H9 (cell line): ENCODE results near the gene PRDX2. TPM values are rescaled to one million over a fixed set of nuclear protein-coding genes. Genes with fewer than 3 reads are reported as not detected.

ENCODE experiments used
- DNase-seq: peaks from one replicate; pipeline ENCODE4 v3.0.0-alpha.2; 2017
- H2AFZ ChIP-seq: one replicate; pipeline ENCODE4 v1.6.1; 2013; ENCODE audit warnings: mild to moderate bottlenecking, low read length, control low read depth, moderate library complexity
- H2AK5ac ChIP-seq: 2 replicates; pipeline ENCODE4 v1.6.1; 2013; ENCODE audit warnings: low read length, control low read depth, mixed read lengths; ENCODE audit not compliant: insufficient read length
- H2BK120ac ChIP-seq: one replicate; pipeline ENCODE4 v1.6.1; 2013; ENCODE audit warnings: low read depth, mild to moderate bottlenecking, low read length, control low read depth, inconsistent platforms; ENCODE audit not compliant: poor library complexity, severe bottlenecking
- H2BK12ac ChIP-seq: 2 replicates; pipeline ENCODE4 v1.6.1; 2013; ENCODE audit warnings: low read length, control low read depth, mixed read lengths, low read depth; ENCODE audit not compliant: insufficient read length
- H2BK15ac ChIP-seq: 2 replicates; pipeline ENCODE4 v1.6.1; 2013; ENCODE audit warnings: low read depth, low read length, control low read depth
- H2BK20ac ChIP-seq: one replicate; pipeline ENCODE4 v1.6.1; 2013; ENCODE audit warnings: low read depth, mild to moderate bottlenecking, low read length, control low read depth, inconsistent platforms; ENCODE audit not compliant: poor library complexity, severe bottlenecking
- H2BK5ac ChIP-seq: 2 replicates; pipeline ENCODE4 v1.6.1; 2013; ENCODE audit warnings: low read length, control low read depth, mixed read lengths; ENCODE audit not compliant: insufficient read length
- H3K14ac ChIP-seq: 2 replicates; pipeline ENCODE4 v1.6.1; 2013; ENCODE audit warnings: low read length, control low read depth; ENCODE audit not compliant: insufficient read depth
- H3K18ac ChIP-seq: 2 replicates; pipeline ENCODE4 v1.6.1; 2013; ENCODE audit warnings: low read depth, mild to moderate bottlenecking, mixed read lengths, low read length, control low read depth; ENCODE audit not compliant: insufficient read length
- H3K23ac ChIP-seq: 2 replicates; pipeline ENCODE4 v1.6.1; 2013; ENCODE audit warnings: low read length, control low read depth, mixed read lengths, low read depth; ENCODE audit not compliant: insufficient read length
- H3K23me2 ChIP-seq: 2 replicates; pipeline ENCODE4 v1.6.1; 2013; ENCODE audit warnings: low read depth, mild to moderate bottlenecking, mixed read lengths, low read length, control low read depth; ENCODE audit not compliant: insufficient read length, poor library complexity, severe bottlenecking
- H3K27ac ChIP-seq: 2 replicates; pipeline ENCODE4 v1.5.1; 2013; ENCODE audit warnings: low read length, control low read depth, mixed read lengths, low read depth; ENCODE audit not compliant: insufficient read length
- H3K27me3 ChIP-seq: 2 replicates; pipeline ENCODE4 v1.6.1; 2013; ENCODE audit warnings: low read length, control low read depth, inconsistent platforms; ENCODE audit not compliant: insufficient read depth
- H3K4ac ChIP-seq: 2 replicates; pipeline ENCODE4 v1.6.1; 2013; ENCODE audit warnings: low read depth, mild to moderate bottlenecking, control low read depth, inconsistent platforms, low read length, moderate library complexity
- H3K4me1 ChIP-seq: 2 replicates; pipeline ENCODE4 v1.6.1; 2013; ENCODE audit warnings: low read length, control low read depth, inconsistent platforms; ENCODE audit not compliant: insufficient read depth
- H3K4me2 ChIP-seq: 2 replicates; pipeline ENCODE4 v1.6.1; 2013; ENCODE audit warnings: low read length, control low read depth, mixed read lengths; ENCODE audit not compliant: insufficient read length, insufficient read depth
- H3K56ac ChIP-seq: 2 replicates; pipeline ENCODE4 v1.6.1; 2013; ENCODE audit warnings: low read depth, mild to moderate bottlenecking, mixed read lengths, low read length, control low read depth; ENCODE audit not compliant: insufficient read length
- H3K79me1 ChIP-seq: 2 replicates; pipeline ENCODE4 v1.6.1; 2013; ENCODE audit warnings: low read depth, mild to moderate bottlenecking, moderate library complexity, low read length, control low read depth, inconsistent platforms; ENCODE audit not compliant: insufficient read depth, poor library complexity, severe bottlenecking
- H3K79me2 ChIP-seq: 2 replicates; pipeline ENCODE4 v1.6.1; 2013; ENCODE audit warnings: low read length, control low read depth, inconsistent platforms; ENCODE audit not compliant: insufficient read depth
- H3K9ac ChIP-seq: 2 replicates; pipeline ENCODE4 v1.6.1; 2013; ENCODE audit warnings: low read length, control low read depth, mixed read lengths; ENCODE audit not compliant: insufficient read length; ENCODE audit errors: extremely low read depth
- H3K9me3 ChIP-seq: one replicate; pipeline ENCODE4 v1.6.1; 2013; ENCODE audit warnings: low read depth, low read length, inconsistent platforms; ENCODE audit not compliant: control insufficient read depth
- H3T11ph ChIP-seq: one replicate; pipeline ENCODE4 v1.6.1; 2013; ENCODE audit warnings: mild to moderate bottlenecking, low read length, control low read depth, inconsistent platforms
- H4K20me1 ChIP-seq: one replicate; pipeline ENCODE4 v1.6.1; 2013; ENCODE audit not compliant: control insufficient read depth, insufficient read length, insufficient read depth
- H4K5ac ChIP-seq: 2 replicates; pipeline ENCODE4 v1.6.1; 2013; ENCODE audit warnings: low read depth, mild to moderate bottlenecking, mixed read lengths, low read length, control low read depth; ENCODE audit not compliant: insufficient read length
- H4K8ac ChIP-seq: replicated peaks from 2 replicates; pipeline ENCODE4 v1.6.1; 2013; ENCODE audit warnings: low read length, control low read depth, mixed read lengths, low read depth; ENCODE audit not compliant: insufficient read length
- H4K91ac ChIP-seq: 2 replicates; pipeline ENCODE4 v1.6.1; 2013; ENCODE audit warnings: low read depth, mild to moderate bottlenecking, moderate library complexity, mixed read lengths, low read length, control low read depth; ENCODE audit not compliant: insufficient read length
- H3K27ac Mint-ChIP-seq, 3 experiments: 2 replicates in 2 of 3; 3 replicates in 1 of 3; pipeline ENCODE4 v1.8.0; 2020 to 2021; ENCODE audit warnings: mixed read lengths in 3 of 3, mild to moderate bottlenecking in 1 of 3, moderate library complexity in 1 of 3
- H3K27me3 Mint-ChIP-seq: 2 replicates; pipeline ENCODE4 v1.8.0; 2021; ENCODE audit warnings: low read depth, mild to moderate bottlenecking, moderate library complexity, mixed read lengths
- H3K36me3 Mint-ChIP-seq, 3 experiments: 2 replicates in 2 of 3; 3 replicates in 1 of 3; pipeline ENCODE4 v1.8.0; 2020 to 2021; ENCODE audit warnings: low read depth in 3 of 3, mixed read lengths in 3 of 3; ENCODE audit not compliant: insufficient read depth in 1 of 3
- H3K4me1 Mint-ChIP-seq, 2 experiments: 2 replicates each; pipeline ENCODE4 v1.8.0; 2020; ENCODE audit warnings: mixed read lengths in 2 of 2
- H3K4me3 Mint-ChIP-seq, 2 experiments: 2 replicates in 1 of 2; 3 replicates in 1 of 2; pipeline ENCODE4 v1.8.0; 2020 to 2021; ENCODE audit warnings: mild to moderate bottlenecking in 2 of 2, mixed read lengths in 2 of 2, moderate library complexity in 1 of 2
- H3K9me3 Mint-ChIP-seq, 2 experiments: 2 replicates in 1 of 2; 3 replicates in 1 of 2; pipeline ENCODE4 v1.8.0; 2020; ENCODE audit warnings: mild to moderate bottlenecking in 2 of 2, mixed read lengths in 2 of 2, moderate library complexity in 1 of 2
- WGBS: extraction: QIAGEN DNeasy Blood & Tissue Kit; methylation state at CpG from one replicate; pipeline ENCODE4 v1.1.7; 2013; ENCODE audit warnings: missing lambda C conversion rate, low lambda C conversion rate, mixed read lengths; ENCODE audit not compliant: insufficient read length; ENCODE audit errors: extremely low coverage; 5-methylcytosine and 5-hydroxymethylcytosine counted together
- total RNA-seq: library from RNA; stranded (reverse); gene quantifications from 2 replicates; pipeline ENCODE4 v1.2.1, GENCODE V29; 2021
- TF ChIP-seq, protein P1 (sequence below): fragments of 200-600 bp; sonication (generic); conservative IDR thresholded peaks from 3 replicates; pipeline ENCODE4 v1.8.0; 2021; ENCODE audit warnings: antibody characterized with exemption, mild to moderate bottlenecking

PRDX2 gene
- total RNA-seq, 1 experiment from 2014 or later, result 468 TPM

GRCh38 chr19:12786141-12786870, 15.3 kb downstream of the PRDX2 start:
- H2BK120ac ChIP-seq, result no peak overlapping the region
- peaks cover 27% of the 10 kb centered on the region for H3K23me2 ChIP-seq
- Mint-ChIP-seq H3K4me1 (peaks cover 28 to 32% of the 10 kb centered on the region in 2 experiments), H3K27ac (no peak overlapping the region), H3K36me3 (no peaks in the 10 kb centered on the region), H3K27me3 (peaks cover 6% of the 10 kb centered on the region), H3K9me3 (no peaks in the 10 kb centered on the region), H3K4me3 (no peak overlapping the region)
- no CpG with 5 or more reads among the region's 18 CpGs for WGBS
- H2AK5ac ChIP-seq, result no peak overlapping the region
- H3T11ph ChIP-seq, result no peak overlapping the region
- H3K79me2 ChIP-seq, result no peaks in the 10 kb centered on the region
- no peak overlapping the region for H2BK15ac ChIP-seq
- no peak overlapping the region for H2BK5ac ChIP-seq
- no peak for DNase-seq
- no peak overlapping the region for H3K56ac ChIP-seq
- no peaks in the 10 kb centered on the region for H3K79me1 ChIP-seq
- no peak overlapping the region for H3K9ac ChIP-seq
- H3K4me1 ChIP-seq, result peaks cover 6% of the 10 kb centered on the region
- H3K27me3 ChIP-seq, result no peaks in the 10 kb centered on the region; the same call in 1 of the 2 replicates
- no peak overlapping the region for H3K4ac ChIP-seq
- H2BK12ac ChIP-seq, result no peak overlapping the region
- no peak overlapping the region for H4K91ac ChIP-seq
- H3K14ac ChIP-seq, result no peak overlapping the region; the same call in 1 of the 2 replicates
- H3K4me2 ChIP-seq, result no peak overlapping the region
- H2BK20ac ChIP-seq, result no peak overlapping the region
- H3K18ac ChIP-seq, result no peak overlapping the region
- H3K27ac ChIP-seq, result no peak overlapping the region
- H4K8ac ChIP-seq, result no peak overlapping the region
- no peaks in the 10 kb centered on the region for H3K9me3 ChIP-seq
- no peak overlapping the region for H3K23ac ChIP-seq
- no peaks in the 10 kb centered on the region for H4K20me1 ChIP-seq
- TF ChIP-seq, protein P1, sequence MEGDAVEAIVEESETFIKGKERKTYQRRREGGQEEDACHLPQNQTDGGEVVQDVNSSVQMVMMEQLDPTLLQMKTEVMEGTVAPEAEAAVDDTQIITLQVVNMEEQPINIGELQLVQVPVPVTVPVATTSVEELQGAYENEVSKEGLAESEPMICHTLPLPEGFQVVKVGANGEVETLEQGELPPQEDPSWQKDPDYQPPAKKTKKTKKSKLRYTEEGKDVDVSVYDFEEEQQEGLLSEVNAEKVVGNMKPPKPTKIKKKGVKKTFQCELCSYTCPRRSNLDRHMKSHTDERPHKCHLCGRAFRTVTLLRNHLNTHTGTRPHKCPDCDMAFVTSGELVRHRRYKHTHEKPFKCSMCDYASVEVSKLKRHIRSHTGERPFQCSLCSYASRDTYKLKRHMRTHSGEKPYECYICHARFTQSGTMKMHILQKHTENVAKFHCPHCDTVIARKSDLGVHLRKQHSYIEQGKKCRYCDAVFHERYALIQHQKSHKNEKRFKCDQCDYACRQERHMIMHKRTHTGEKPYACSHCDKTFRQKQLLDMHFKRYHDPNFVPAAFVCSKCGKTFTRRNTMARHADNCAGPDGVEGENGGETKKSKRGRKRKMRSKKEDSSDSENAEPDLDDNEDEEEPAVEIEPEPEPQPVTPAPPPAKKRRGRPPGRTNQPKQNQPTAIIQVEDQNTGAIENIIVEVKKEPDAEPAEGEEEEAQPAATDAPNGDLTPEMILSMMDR, result no peak
- no peak overlapping the region for H2AFZ ChIP-seq
- no peak overlapping the region for H4K5ac ChIP-seq
